DND-41 (cell line): Measurements from ENCODE around the gene CLK2.

Experiments used
- ATAC-seq: fragments of 200-7000 bp; cut with Tn5 transposase; 3 replicates; pipeline ENCODE4 v1.9.1; 2021; ENCODE audit warnings: low read depth; ENCODE audit not compliant: insufficient read depth
- DNase-seq: peaks from one replicate; pipeline ENCODE4 v3.0.0-alpha.2; 2020
- H2AFZ ChIP-seq: 2 replicates; pipeline ENCODE4 v1.6.0; 2012; ENCODE audit warnings: low read depth, low read length
- H3K27ac ChIP-seq: 2 replicates; pipeline ENCODE4 v1.5.1; 2012; ENCODE audit warnings: low read length, inconsistent platforms
- H3K27me3 ChIP-seq: fragments of 200-600 bp; sonication (generic); 2 replicates; pipeline ENCODE4 v1.6.0; 2012; ENCODE audit warnings: low read length, mild to moderate bottlenecking, inconsistent platforms; ENCODE audit not compliant: insufficient read depth, poor library complexity
- H3K36me3 ChIP-seq: 2 replicates; pipeline ENCODE4 v1.5.1; 2012; ENCODE audit warnings: low read length, inconsistent platforms; ENCODE audit not compliant: insufficient read depth
- H3K4me1 ChIP-seq: 2 replicates; pipeline ENCODE4 v1.5.1; 2012; ENCODE audit warnings: mild to moderate bottlenecking, low read length; ENCODE audit not compliant: insufficient read depth
- H3K4me2 ChIP-seq: 2 replicates; pipeline ENCODE4 v1.6.0; 2012; ENCODE audit warnings: mild to moderate bottlenecking, moderate library complexity, low read length, inconsistent platforms; ENCODE audit not compliant: insufficient read depth
- H3K4me3 ChIP-seq, 2 experiments: fragments of 200-600 bp in 1 of 2; shearing (Covaris generic) in 1 of 2; 2 replicates each; pipeline ENCODE4 v1.5.1; 2012 to 2016; ENCODE audit warnings: inconsistent platforms in 2 of 2, low read length in 2 of 2, mild to moderate bottlenecking in 2 of 2, low read depth in 1 of 2, moderate library complexity in 1 of 2
- H3K79me2 ChIP-seq: 2 replicates; pipeline ENCODE4 v1.6.0; 2012; ENCODE audit warnings: low read length, inconsistent platforms; ENCODE audit not compliant: insufficient read depth
- H3K9ac ChIP-seq: 2 replicates; pipeline ENCODE4 v1.6.0; 2012; ENCODE audit warnings: low read depth, mild to moderate bottlenecking, inconsistent platforms, low read length, moderate library complexity
- H3K9me3 ChIP-seq: 2 replicates; pipeline ENCODE4 v1.5.1; 2012; ENCODE audit warnings: low read length, moderate library complexity, mild to moderate bottlenecking, inconsistent platforms; ENCODE audit not compliant: insufficient read depth, severe bottlenecking
- H4K20me1 ChIP-seq: 2 replicates; pipeline ENCODE4 v1.6.0; 2012; ENCODE audit warnings: low read length; ENCODE audit not compliant: insufficient read depth
- CTCF ChIP-seq: IDR thresholded peaks from 2 replicates; pipeline ENCODE4 v1.5.1; 2012; ENCODE audit warnings: borderline replicate concordance, low read length, moderate library complexity, mild to moderate bottlenecking; ENCODE audit not compliant: poor library complexity, severe bottlenecking; ENCODE audit errors: extremely low read depth
- EZH2 ChIP-seq: IDR thresholded peaks from 3 replicates; pipeline ENCODE4 v1.6.1; 2012; ENCODE audit warnings: borderline replicate concordance, low read depth, mild to moderate bottlenecking, moderate library complexity, low read length, inconsistent platforms; ENCODE audit not compliant: severe bottlenecking

The CLK2 gene

GRCh38 chr1:155254714-155255242 lies 18.5 kb downstream of the CLK2 start:
- peak overlapping the region; percentile 49 to 60 for H3K4me3 ChIP-seq
- peak overlapping the region; percentile 61 for H2AFZ ChIP-seq
- peaks cover 17% of the 10 kb centered on the region for H3K36me3 ChIP-seq
- H3K27ac ChIP-seq: peak overlapping the region; percentile 67
- no peaks in the 10 kb centered on the region for H3K9me3 ChIP-seq
- H4K20me1 ChIP-seq: no peaks in the 10 kb centered on the region
- H3K79me2 ChIP-seq: peaks cover 21% of the 10 kb centered on the region
- peaks cover 47% of the 10 kb centered on the region for H3K4me1 ChIP-seq
- H3K27me3 ChIP-seq: no peaks in the 10 kb centered on the region
- peak overlapping the region; percentile 85 for H3K4me2 ChIP-seq
- DNase-seq (peak; percentile 34), ATAC-seq (peak; percentile 2; the same call in 2 of the 3 replicates)
- peak overlapping the region; percentile 66 for H3K9ac ChIP-seq
- TF ChIP-seq CTCF (no peak), EZH2 (no peak)

GRCh38 chr1:155254228-155254713 lies 19.0 kb downstream of the CLK2 start:
- no peak for ATAC-seq
- Histone ChIP-seq H2AFZ (0 out of 2 replicates have a peak overlapping the region, but pooled peaks have one; percentile 61), H3K27me3 (no peaks in the 10 kb centered on the region), H3K27ac (peak overlapping the region; percentile 67), H4K20me1 (no peaks in the 10 kb centered on the region), H3K4me1 (peaks cover 47% of the 10 kb centered on the region), H3K9ac (peak overlapping the region; percentile 66), H3K4me3 (peak overlapping the region; percentile 49 to 60; a peak in 3 of 4 replicates), H3K36me3 (peaks cover 12% of the 10 kb centered on the region), H3K79me2 (peaks cover 21% of the 10 kb centered on the region), H3K4me2 (peak overlapping the region; percentile 85), H3K9me3 (no peaks in the 10 kb centered on the region)
- peak; percentile 32 for DNase-seq
- no peak for TF ChIP-seq CTCF
- TF ChIP-seq EZH2: no peak

- H3K36me3 ChIP-seq: peaks cover 13% of the 10 kb centered on the region
- TF ChIP-seq EZH2 (no peak), CTCF (no peak)
- H3K4me3 ChIP-seq: peak overlapping the region in 1 of 2 experiments; percentile 60; a peak in 2 of 4 replicates
- ATAC-seq (no peak), DNase-seq (no peak)
- peaks cover 47% of the 10 kb centered on the region for H3K4me1 ChIP-seq
- peak overlapping the region; percentile 66 for H3K9ac ChIP-seq
- H3K27me3 ChIP-seq: no peaks in the 10 kb centered on the region
- no peaks in the 10 kb centered on the region for H4K20me1 ChIP-seq
- no peaks in the 10 kb centered on the region for H3K9me3 ChIP-seq
- peaks cover 21% of the 10 kb centered on the region for H3K79me2 ChIP-seq
- peak overlapping the region; percentile 85 for H3K4me2 ChIP-seq
- peak overlapping the region; percentile 67 for H3K27ac ChIP-seq
- no peak overlapping the region for H2AFZ ChIP-seq
Observed at GRCh38 chr1:155253797-155254196, 19.5 kb downstream of the CLK2 start.
